Forelimb muscle (tissue), 1 donor: ENCODE data around the gene TIMM44. TPM values are rescaled to one million over a fixed set of nuclear protein-coding genes. Genes with fewer than 3 reads are reported as not detected.
"Not testable (repeated sequence)": the region's sequence is repeated elsewhere in the genome, so short reads cannot be mapped to it uniquely, and the experiment has no call there.

ENCODE experiments used
- DNase-seq: peaks from one replicate; pipeline ENCODE4 v3.0.0-alpha.2; 2013; ENCODE audit warnings: low read depth
- polyA plus RNA-seq: library from polyadenylated mRNA; unstranded; fragments of 120-200 nt; gene quantifications from one replicate; pipeline ENCODE4 v1.2.1, GENCODE V29; 2013; ENCODE audit not compliant: insufficient read length

Gene TIMM44
- polyA plus RNA-seq, 1 donor, result 52.7 TPM

- no peak for DNase-seq
These were observed 33.7 kb upstream of the TIMM44 start for GRCh38 chr19:7977021-7977722.

- DNase-seq, result no peak
These were observed 33.0 kb upstream of the TIMM44 start for GRCh38 chr19:7976461-7976860.

GRCh38 chr19:7975037-7975436 is 31.6 kb upstream of the TIMM44 start:
- DNase-seq, result no peak

- DNase-seq, result no peak
These were observed 30.4 kb upstream of the TIMM44 start for GRCh38 chr19:7973883-7974282.

- no peak for DNase-seq
These were observed 28.4 kb upstream of the TIMM44 start for GRCh38 chr19:7971553-7972520.

GRCh38 chr19:7970716-7971448 is 27.4 kb upstream of the TIMM44 start:
- no peak for DNase-seq

GRCh38 chr19:7969555-7969939 is 26.1 kb upstream of the TIMM44 start:
- no peak for DNase-seq

- no peak for DNase-seq
These were observed 25.5 kb upstream of the TIMM44 start for GRCh38 chr19:7968796-7969554.

GRCh38 chr19:7968008-7968795 is 24.7 kb upstream of the TIMM44 start:
- no peak for DNase-seq

GRCh38 chr19:7965921-7966665 is 22.6 kb upstream of the TIMM44 start:
- no peak for DNase-seq

GRCh38 chr19:7965259-7965841 is 21.9 kb upstream of the TIMM44 start:
- DNase-seq, result no peak

GRCh38 chr19:7963566-7963965 is 20.1 kb upstream of the TIMM44 start:
- no peak for DNase-seq

GRCh38 chr19:7962644-7963268 is 19.3 kb upstream of the TIMM44 start:
- no peak for DNase-seq

GRCh38 chr19:7961920-7962626 is 18.6 kb upstream of the TIMM44 start:
- DNase-seq, result no peak

- DNase-seq, result not testable (repeated sequence)
These were observed 17.6 kb upstream of the TIMM44 start for GRCh38 chr19:7961082-7961481.

- DNase-seq, result no peak
These were observed 15.7 kb upstream of the TIMM44 start for GRCh38 chr19:7959211-7959610.

- no peak for DNase-seq
These were observed 12.2 kb upstream of the TIMM44 start for GRCh38 chr19:7955696-7956095.

GRCh38 chr19:7953576-7953975 is 10.1 kb upstream of the TIMM44 start:
- no peak for DNase-seq
